ENCODE results near the gene IP6K2. TPM values are rescaled to one million over a fixed set of nuclear protein-coding genes. Genes with fewer than 3 reads are reported as not detected.
A peak's percentile ranks its signal among the peaks of the same experiment; 100 is the strongest.

The IP6K2 gene
- total and polyA plus RNA-seq, 2 experiments from 2014 or later = 97.0 to 97.4 TPM

GRCh38 chr3:48662753-48663488 lies 54.1 kb downstream of the IP6K2 start, which contains the start of gene CELSR3 (continued):
- TF ChIP-seq ZNF462 (CRISPR knock-in tag; IDR thresholded peaks at IDR 0.05) (no peak), REST (IDR thresholded peaks at IDR 0.05; ENCODE audit: unreplicated experiment) (peak; percentile 58), EZH2 (IDR thresholded peaks at IDR 0.05; ENCODE audit: low read depth, unreplicated experiment) (no peak)

Measured in GM23338 (cell line).